ENCODE measurements around the gene CXCL14. TPM values are rescaled to one million over a fixed set of nuclear protein-coding genes. Genes with fewer than 3 reads are reported as not detected.

The CXCL14 gene
- total RNA-seq, 1 donor from 2014 or later = not detected

DNA sequence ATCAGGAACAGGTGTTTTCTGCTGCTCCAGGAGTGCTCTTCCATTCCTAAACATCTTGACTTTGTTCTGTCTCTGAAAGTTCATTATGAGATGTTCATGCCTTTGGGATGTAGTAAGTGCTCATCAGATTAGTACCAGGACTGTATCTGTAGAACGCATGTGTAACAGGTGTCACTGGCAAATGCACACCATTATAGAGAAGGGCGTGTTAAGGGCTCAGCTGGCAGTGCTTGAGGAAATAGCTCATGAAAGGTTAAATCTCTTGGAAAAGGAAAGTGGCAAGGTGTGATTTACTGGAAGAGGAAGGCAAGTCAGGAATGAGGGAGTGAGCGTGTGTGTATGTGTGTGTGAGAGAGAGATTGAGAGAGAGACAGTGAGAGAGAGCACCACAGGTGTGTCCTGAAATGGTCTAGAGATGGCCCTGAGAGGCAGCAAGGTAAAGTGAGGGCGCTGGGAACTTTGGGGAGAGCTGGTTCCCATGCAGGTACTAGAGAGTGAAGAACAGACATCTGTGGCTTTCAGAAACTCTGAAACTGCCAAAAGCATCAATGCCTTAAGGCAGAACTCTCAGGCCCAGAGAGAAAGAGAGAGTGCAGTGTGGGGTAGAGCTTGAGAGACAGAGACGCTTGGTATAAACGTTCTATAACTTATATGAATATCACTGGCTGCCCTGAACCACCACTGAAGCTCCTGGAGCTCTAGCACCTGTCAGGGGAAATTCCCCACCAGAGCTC is 13.7 kb upstream of the CXCL14 start:
- H3K4me1 Mint-ChIP-seq = no peaks in the 10 kb centered on the region
- no peak overlapping the region for H3K27ac Mint-ChIP-seq (ENCODE audit: unreplicated experiment)
- no peak for DNase-seq (ENCODE audit: low read depth, low spot score)
- H3K27me3 Mint-ChIP-seq (ENCODE audit: low read depth) = peaks cover 21% of the 10 kb centered on the region
- no peaks in the 10 kb centered on the region for H3K9me3 Mint-ChIP-seq
- TF ChIP-seq, protein P1, sequence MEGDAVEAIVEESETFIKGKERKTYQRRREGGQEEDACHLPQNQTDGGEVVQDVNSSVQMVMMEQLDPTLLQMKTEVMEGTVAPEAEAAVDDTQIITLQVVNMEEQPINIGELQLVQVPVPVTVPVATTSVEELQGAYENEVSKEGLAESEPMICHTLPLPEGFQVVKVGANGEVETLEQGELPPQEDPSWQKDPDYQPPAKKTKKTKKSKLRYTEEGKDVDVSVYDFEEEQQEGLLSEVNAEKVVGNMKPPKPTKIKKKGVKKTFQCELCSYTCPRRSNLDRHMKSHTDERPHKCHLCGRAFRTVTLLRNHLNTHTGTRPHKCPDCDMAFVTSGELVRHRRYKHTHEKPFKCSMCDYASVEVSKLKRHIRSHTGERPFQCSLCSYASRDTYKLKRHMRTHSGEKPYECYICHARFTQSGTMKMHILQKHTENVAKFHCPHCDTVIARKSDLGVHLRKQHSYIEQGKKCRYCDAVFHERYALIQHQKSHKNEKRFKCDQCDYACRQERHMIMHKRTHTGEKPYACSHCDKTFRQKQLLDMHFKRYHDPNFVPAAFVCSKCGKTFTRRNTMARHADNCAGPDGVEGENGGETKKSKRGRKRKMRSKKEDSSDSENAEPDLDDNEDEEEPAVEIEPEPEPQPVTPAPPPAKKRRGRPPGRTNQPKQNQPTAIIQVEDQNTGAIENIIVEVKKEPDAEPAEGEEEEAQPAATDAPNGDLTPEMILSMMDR (conservative IDR thresholded peaks at IDR 0.05) = no peak
- no peaks in the 10 kb centered on the region for H3K36me3 Mint-ChIP-seq (ENCODE audit: low read depth)
- H3K4me3 Mint-ChIP-seq = no peak overlapping the region

DNA sequence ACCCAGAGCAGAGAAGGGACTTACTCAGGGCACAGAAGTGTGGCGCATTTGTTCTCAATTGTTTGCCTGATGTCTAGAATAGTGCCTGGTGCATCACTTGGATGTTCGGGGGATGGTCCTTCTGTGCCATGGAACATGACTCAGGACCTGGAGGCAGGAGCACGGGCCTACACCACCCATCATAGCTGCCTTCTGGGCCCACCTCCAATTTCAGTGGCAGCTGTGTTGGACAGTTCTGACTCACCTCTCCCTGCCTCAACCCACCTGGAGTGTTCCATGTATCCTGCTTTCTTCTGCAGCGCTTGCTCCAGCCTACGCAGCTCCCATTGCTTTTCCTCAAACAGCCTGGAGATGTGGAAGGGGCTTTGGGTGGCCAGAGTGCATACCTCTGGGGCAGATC is 12.5 kb upstream of the CXCL14 start:
- Mint-ChIP-seq H3K27ac (ENCODE audit: unreplicated experiment) (no peak overlapping the region), H3K4me3 (no peak overlapping the region), H3K9me3 (no peaks in the 10 kb centered on the region), H3K36me3 (ENCODE audit: low read depth) (no peaks in the 10 kb centered on the region), H3K4me1 (no peaks in the 10 kb centered on the region), H3K27me3 (ENCODE audit: low read depth) (peaks cover 15% of the 10 kb centered on the region)
- TF ChIP-seq, protein P1 (conservative IDR thresholded peaks at IDR 0.05) = no peak
- no peak for DNase-seq (ENCODE audit: low read depth, low spot score)

DNA sequence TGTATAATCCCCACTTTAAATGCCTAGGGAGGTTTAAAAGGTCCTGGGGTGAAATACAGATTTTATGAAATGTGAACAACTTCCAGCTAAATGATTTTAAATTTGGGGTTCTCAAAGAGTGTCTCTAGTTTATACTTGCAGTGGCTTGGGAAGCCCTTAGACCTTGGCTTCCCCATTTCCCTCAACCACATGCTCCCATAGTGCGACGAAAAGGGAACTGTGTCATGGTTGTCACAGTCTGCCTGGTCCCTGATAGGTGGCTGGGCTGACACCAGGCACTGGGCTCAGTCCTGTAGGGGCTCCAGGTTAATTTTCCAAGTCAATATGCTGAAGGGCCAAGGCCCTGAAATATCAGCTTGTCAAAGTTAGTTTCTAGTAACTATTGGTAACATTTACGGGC is 10.4 kb upstream of the CXCL14 start:
- Mint-ChIP-seq H3K36me3 (ENCODE audit: low read depth) (no peaks in the 10 kb centered on the region), H3K27ac (ENCODE audit: unreplicated experiment) (no peak overlapping the region), H3K9me3 (no peaks in the 10 kb centered on the region), H3K4me3 (no peak overlapping the region), H3K27me3 (ENCODE audit: low read depth) (peaks cover 25% of the 10 kb centered on the region), H3K4me1 (no peaks in the 10 kb centered on the region)
- no peak for DNase-seq (ENCODE audit: low read depth, low spot score)
- TF ChIP-seq, protein P1 (conservative IDR thresholded peaks at IDR 0.05) = no peak

DNA sequence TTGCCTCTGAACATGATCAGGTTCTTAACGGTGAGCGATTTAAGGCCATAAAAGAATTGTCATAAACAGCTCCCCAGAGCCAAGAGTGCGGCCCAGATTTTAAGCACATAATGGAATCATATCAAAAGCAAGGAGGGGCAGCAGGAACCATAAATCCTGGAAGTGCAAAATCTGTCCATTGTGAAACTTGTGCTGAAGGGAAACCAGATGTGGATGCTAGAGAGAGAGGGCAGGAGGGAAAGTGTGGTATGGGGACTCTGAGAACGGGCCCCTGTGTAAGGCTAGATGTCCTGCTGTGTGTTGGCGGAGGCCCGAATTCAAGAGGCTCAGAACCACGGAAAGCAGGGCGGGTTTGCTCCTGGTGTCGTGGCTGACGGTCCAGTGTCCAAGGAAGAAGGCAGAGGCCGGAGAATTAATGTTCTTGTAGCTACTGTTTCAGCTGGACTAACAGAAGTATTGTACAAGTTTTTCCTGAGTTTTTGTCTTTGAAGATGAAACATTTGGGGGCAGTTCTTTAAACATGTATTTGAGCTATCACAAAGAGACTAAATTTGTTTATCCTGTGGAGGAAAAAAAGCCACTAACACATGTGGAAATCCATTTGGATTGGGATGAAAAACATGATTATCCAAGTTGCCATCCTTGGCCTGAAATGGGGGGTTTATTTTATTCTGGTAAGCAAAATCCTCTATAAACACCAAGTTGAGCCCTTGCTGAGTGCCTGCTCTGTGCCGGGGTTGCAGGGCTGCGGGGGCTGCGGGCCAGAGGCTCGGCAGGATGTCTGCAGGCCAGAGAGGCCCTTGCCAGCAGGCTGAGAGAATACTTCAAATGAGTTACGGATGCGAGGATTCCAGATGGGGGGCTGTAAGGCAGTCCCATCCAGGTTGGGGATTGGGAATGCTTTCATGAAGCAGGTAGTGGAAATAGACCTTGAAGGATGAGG is 9.2 kb upstream of the CXCL14 start:
- Mint-ChIP-seq H3K27me3 (ENCODE audit: low read depth) (peaks cover 26% of the 10 kb centered on the region), H3K4me1 (no peaks in the 10 kb centered on the region), H3K36me3 (ENCODE audit: low read depth) (no peaks in the 10 kb centered on the region), H3K27ac (ENCODE audit: unreplicated experiment) (no peak overlapping the region), H3K4me3 (no peak overlapping the region), H3K9me3 (no peaks in the 10 kb centered on the region)
- TF ChIP-seq, protein P1 (conservative IDR thresholded peaks at IDR 0.05) = no peak
- DNase-seq (ENCODE audit: low read depth, low spot score) = no peak

DNA sequence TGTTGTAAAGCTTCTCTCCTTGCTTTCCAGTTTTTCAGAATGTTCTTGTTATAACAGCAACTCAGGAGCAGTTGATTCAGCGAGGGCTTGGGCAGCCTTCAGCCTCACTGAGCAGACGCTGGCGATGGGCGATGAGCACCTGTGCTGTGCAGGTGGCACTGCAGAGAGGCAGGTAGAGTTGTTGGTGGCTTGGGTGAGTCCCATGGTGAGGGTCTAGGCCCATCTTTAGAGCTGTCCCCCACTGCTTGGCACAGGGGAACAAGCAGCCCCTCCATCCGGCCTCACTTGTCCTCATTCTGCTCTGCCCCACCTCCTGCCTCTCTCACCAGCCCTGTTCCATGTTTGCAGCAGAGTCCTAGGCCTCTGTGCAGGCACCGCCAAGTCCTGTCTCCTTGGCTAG is 6.1 kb upstream of the CXCL14 start:
- Mint-ChIP-seq H3K36me3 (ENCODE audit: low read depth) (no peaks in the 10 kb centered on the region), H3K27me3 (ENCODE audit: low read depth) (peaks cover 50% of the 10 kb centered on the region), H3K4me3 (no peak overlapping the region), H3K9me3 (no peaks in the 10 kb centered on the region), H3K27ac (ENCODE audit: unreplicated experiment) (no peak overlapping the region), H3K4me1 (no peaks in the 10 kb centered on the region)
- TF ChIP-seq, protein P1 (conservative IDR thresholded peaks at IDR 0.05) = no peak
- no peak for DNase-seq (ENCODE audit: low read depth, low spot score)
